Gastrocnemius medialis (tissue), 4 donors: ENCODE measurements around the gene KMT5B.

Experiments
- POLR2A ChIP-seq, 2 donors: fragments of 450-650 bp; IDR thresholded peaks; one replicate each; pipeline ENCODE4 v1.6.1; 2017; ENCODE audit warnings: antibody characterized with exemption in 2 of 2, mild to moderate bottlenecking in 2 of 2, moderate library complexity in 2 of 2
- TF ChIP-seq, protein P1 (sequence below), 5 experiments: fragments of 450-650 bp in 3 of 5; fragments of 200-600 bp in 2 of 5; sonication (generic) in 2 of 5; IDR thresholded peaks in 4 of 5; conservative IDR thresholded peaks in 1 of 5; 1 replicate in 4 of 5; 2 replicates in 1 of 5; pipeline ENCODE4 v1.5.1; 2016 to 2019; ENCODE audit warnings: antibody characterized with exemption in 5 of 5, mild to moderate bottlenecking in 3 of 5, moderate library complexity in 3 of 5

DNA sequence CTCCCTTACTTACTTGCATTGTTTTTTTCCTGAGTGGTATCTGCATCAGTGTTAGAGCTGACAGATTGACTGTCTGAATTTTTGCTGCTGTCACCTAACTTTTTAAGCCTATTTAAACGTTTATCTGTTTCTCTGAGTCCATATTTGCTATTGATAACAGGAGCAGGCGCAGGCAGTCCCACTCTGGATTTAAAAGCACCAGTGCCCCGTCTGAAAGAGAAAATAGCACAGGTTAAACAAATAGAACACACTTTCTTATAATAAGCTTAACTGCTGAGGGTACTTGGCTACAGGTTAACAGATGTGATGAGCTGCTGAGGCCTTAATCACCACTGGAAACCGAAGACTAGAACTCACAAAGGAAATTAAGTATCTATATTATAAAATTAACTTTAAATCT lies 46.1 kb downstream of the KMT5B start:
- TF ChIP-seq, protein P1, sequence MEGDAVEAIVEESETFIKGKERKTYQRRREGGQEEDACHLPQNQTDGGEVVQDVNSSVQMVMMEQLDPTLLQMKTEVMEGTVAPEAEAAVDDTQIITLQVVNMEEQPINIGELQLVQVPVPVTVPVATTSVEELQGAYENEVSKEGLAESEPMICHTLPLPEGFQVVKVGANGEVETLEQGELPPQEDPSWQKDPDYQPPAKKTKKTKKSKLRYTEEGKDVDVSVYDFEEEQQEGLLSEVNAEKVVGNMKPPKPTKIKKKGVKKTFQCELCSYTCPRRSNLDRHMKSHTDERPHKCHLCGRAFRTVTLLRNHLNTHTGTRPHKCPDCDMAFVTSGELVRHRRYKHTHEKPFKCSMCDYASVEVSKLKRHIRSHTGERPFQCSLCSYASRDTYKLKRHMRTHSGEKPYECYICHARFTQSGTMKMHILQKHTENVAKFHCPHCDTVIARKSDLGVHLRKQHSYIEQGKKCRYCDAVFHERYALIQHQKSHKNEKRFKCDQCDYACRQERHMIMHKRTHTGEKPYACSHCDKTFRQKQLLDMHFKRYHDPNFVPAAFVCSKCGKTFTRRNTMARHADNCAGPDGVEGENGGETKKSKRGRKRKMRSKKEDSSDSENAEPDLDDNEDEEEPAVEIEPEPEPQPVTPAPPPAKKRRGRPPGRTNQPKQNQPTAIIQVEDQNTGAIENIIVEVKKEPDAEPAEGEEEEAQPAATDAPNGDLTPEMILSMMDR (IDR thresholded peaks at IDR 0.05 in 4 of 5, conservative IDR thresholded peaks at IDR 0.05 in 1 of 5): no peak
- TF ChIP-seq POLR2A (IDR thresholded peaks at IDR 0.05): no peak
